Spleen (tissue), 11 donors: ENCODE measurements around the gene SNX1. TPM values are rescaled to one million over a fixed set of nuclear protein-coding genes. Genes with fewer than 3 reads are reported as not detected.
"Not testable (repeated sequence)": the region's sequence is repeated elsewhere in the genome, so short reads cannot be mapped to it uniquely, and the experiment has no call there.

Source experiments
- DNase-seq: peaks from one replicate; pipeline ENCODE4 v3.0.0-alpha.2; 2020
- H3K27ac ChIP-seq, 8 donors: fragments of 200-600 bp; sonication (generic) in 7 of 8; 1 replicate in 4 of 8; 2 replicates in 4 of 8; pipeline versions ENCODE4 v1.5.0 to v1.8.0; 2016 to 2021; ENCODE audit warnings: inconsistent platforms in 4 of 8, mild to moderate bottlenecking in 4 of 8, moderate library complexity in 1 of 8
- H3K27me3 ChIP-seq, 7 donors: fragments of 200-600 bp; sonication (generic) in 6 of 7; replicated peaks in 1 of 7; 1 replicate in 4 of 7; 2 replicates in 3 of 7; pipeline versions ENCODE4 v1.5.0 to v1.8.0; 2016 to 2021; ENCODE audit warnings: inconsistent platforms in 3 of 7, mild to moderate bottlenecking in 1 of 7
- H3K36me3 ChIP-seq, 6 donors: fragments of 200-600 bp; sonication (generic) in 5 of 6; 1 replicate in 4 of 6; 2 replicates in 2 of 6; pipeline versions ENCODE4 v1.5.0 to v1.8.0; 2016 to 2021; ENCODE audit warnings: inconsistent platforms in 2 of 6
- H3K4me1 ChIP-seq, 6 donors: fragments of 200-600 bp; sonication (generic) in 5 of 6; 1 replicate in 3 of 6; 2 replicates in 3 of 6; pipeline versions ENCODE4 v1.5.0 to v1.8.0; 2016 to 2021; ENCODE audit warnings: inconsistent platforms in 3 of 6
- H3K4me3 ChIP-seq, 8 donors: fragments of 200-600 bp; sonication (generic) in 7 of 8; 1 replicate in 4 of 8; 2 replicates in 4 of 8; pipeline versions ENCODE4 v1.5.0 to v1.8.0; 2016 to 2021; ENCODE audit warnings: inconsistent platforms in 4 of 8, mild to moderate bottlenecking in 4 of 8, moderate library complexity in 2 of 8
- H3K9me3 ChIP-seq, 8 donors: fragments of 200-600 bp; sonication (generic) in 7 of 8; 1 replicate in 4 of 8; 2 replicates in 4 of 8; pipeline versions ENCODE4 v1.5.0 to v1.8.0; 2016 to 2021; ENCODE audit warnings: inconsistent platforms in 4 of 8
- POLR2A ChIP-seq, 3 donors: fragments of 450-650 bp; IDR thresholded peaks; one replicate each; pipeline ENCODE4 v1.5.1; 2017; ENCODE audit warnings: antibody characterized with exemption in 3 of 3, mild to moderate bottlenecking in 1 of 3
- POLR2AphosphoS5 ChIP-seq, 3 donors: sonication (generic); formaldehyde crosslinking; IDR thresholded peaks; one replicate each; pipeline ENCODE4 v1.5.1; 2017; ENCODE audit warnings: antibody characterized with exemption in 3 of 3
- WGBS, 5 donors: extraction: QIAGEN DNeasy Blood & Tissue Kit in 3 of 5; methylation state at CpG; one replicate each; pipeline versions ENCODE4 v1.1.5 to v1.1.7; 2013 to 2018; 5-methylcytosine and 5-hydroxymethylcytosine counted together
- intact Hi-C: fragments of 100-400 bp; cut with DNase I; formaldehyde crosslinking; loops from one replicate; pipeline ENCODE4 v1.15.0; 2023; ENCODE audit warnings: low total_unique reads
- polyA plus RNA-seq, 3 donors: library from polyadenylated mRNA; stranded (reverse); fragments of 200-250 nt; gene quantifications; one replicate each; pipeline ENCODE4 v1.2.1, GENCODE V29; 2013
- total RNA-seq, 7 donors: library from RNA; depleted of rRNA in 3 of 7; stranded (reverse); fragments of >200 nt in 3 of 7; fragmentation: NEBNext Ultra II Directional in 4 of 7; extraction: Animal tissue kit (Norgen Biotek cat#: 25700) in 4 of 7; gene quantifications; one replicate each; pipeline versions ENCODE4 v1.1.0 to v1.2.1, GENCODE V29; 2016 to 2021
- TF ChIP-seq, protein P1 (sequence below), 11 experiments: fragments of 200-600 bp in 7 of 11; fragments of 450-650 bp in 4 of 11; sonication (generic) in 4 of 11; IDR thresholded peaks in 8 of 11; conservative IDR thresholded peaks in 3 of 11; 1 replicate in 7 of 11; 2 replicates in 4 of 11; pipeline versions ENCODE4 v1.4.0 to v1.8.0; 2016 to 2021; ENCODE audit warnings: antibody characterized with exemption in 11 of 11, inconsistent platforms in 4 of 11, mild to moderate bottlenecking in 1 of 11
- donor health status: healthy with polysubstance abuse.
- donor health status: DM: no; HTN: no; CAD: no; lungs with moderate emphysema.
- donor health status: DM: no; HTN: no; CAD: no.
- donor health status: Bipolar disorder and iron deficiency.
- donor health status: healthy.
- donor health status: DM: no; HTN: no; CAD: no.
- donor health status: DM: yes; HTN: yes; CAD: no.

The SNX1 gene
- total and polyA plus RNA-seq, 10 donors = 45.5 to 161 (median 112) TPM

DNA sequence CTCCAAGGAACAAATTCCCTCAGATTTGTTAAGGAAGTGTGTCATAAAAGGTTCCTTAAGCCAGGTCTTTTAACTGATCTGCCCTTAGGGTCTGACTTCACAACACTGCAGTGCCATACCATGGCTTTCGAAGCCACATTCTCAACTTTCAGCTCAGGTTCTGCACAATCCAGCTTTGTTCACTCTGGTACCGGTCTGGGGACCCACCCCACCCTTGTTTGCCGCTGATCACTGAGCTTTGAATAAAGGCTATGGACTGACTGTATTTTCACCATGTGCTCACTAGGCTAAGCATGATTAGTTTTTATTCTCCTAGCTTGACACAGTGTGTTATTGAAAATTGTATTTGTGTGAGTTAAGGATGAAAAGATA lies 15.9 kb downstream of the SNX1 start:
- no peaks in the 10 kb centered on the region for H3K9me3 ChIP-seq
- 76 to 92% (median 91%) methylated on average over 3 of the region's 3 CpGs for WGBS, 5 donors
- no peak for DNase-seq
- intact Hi-C loops = no loop called here
- TF ChIP-seq, protein P1, sequence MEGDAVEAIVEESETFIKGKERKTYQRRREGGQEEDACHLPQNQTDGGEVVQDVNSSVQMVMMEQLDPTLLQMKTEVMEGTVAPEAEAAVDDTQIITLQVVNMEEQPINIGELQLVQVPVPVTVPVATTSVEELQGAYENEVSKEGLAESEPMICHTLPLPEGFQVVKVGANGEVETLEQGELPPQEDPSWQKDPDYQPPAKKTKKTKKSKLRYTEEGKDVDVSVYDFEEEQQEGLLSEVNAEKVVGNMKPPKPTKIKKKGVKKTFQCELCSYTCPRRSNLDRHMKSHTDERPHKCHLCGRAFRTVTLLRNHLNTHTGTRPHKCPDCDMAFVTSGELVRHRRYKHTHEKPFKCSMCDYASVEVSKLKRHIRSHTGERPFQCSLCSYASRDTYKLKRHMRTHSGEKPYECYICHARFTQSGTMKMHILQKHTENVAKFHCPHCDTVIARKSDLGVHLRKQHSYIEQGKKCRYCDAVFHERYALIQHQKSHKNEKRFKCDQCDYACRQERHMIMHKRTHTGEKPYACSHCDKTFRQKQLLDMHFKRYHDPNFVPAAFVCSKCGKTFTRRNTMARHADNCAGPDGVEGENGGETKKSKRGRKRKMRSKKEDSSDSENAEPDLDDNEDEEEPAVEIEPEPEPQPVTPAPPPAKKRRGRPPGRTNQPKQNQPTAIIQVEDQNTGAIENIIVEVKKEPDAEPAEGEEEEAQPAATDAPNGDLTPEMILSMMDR (IDR thresholded peaks at IDR 0.05 in 8 of 11, conservative IDR thresholded peaks at IDR 0.05 in 3 of 11) = no peak
- TF ChIP-seq POLR2A (IDR thresholded peaks at IDR 0.05) = no peak
- TF ChIP-seq POLR2AphosphoS5 (IDR thresholded peaks at IDR 0.05) = no peak
- peaks cover 7 to 50% (median 34%) of the 10 kb centered on the region in 6 donors for H3K36me3 ChIP-seq
- H3K27ac ChIP-seq = peak overlapping the region in 7 of 8 donors; percentile 35 to 76 (median 70)
- H3K4me3 ChIP-seq = peak overlapping the region in 1 of 8 donors; percentile 24
- peaks cover 18 to 94% (median 68%) of the 10 kb centered on the region in 6 donors for H3K4me1 ChIP-seq
- no peaks in the 10 kb centered on the region for H3K27me3 ChIP-seq

GRCh38 chr15:64112073-64112772 lies 16.4 kb downstream of the SNX1 start:
- Histone ChIP-seq H3K36me3 (peaks cover 7 to 55% (median 39%) of the 10 kb centered on the region in 6 donors), H3K27me3 (no peaks in the 10 kb centered on the region), H3K9me3 (no peaks in the 10 kb centered on the region), H3K4me3 (no peak overlapping the region), H3K27ac (peak overlapping the region in 5 of 8 donors; percentile 35 to 76 (median 73)), H3K4me1 (peaks cover 18 to 88% (median 63%) of the 10 kb centered on the region in 6 donors)
- 78 to 86% (median 83%) methylated on average over 4 of the region's 4 CpGs for WGBS, 5 donors
- intact Hi-C loops = no loop called here
- no peak for DNase-seq
- no peak for TF ChIP-seq POLR2A (IDR thresholded peaks at IDR 0.05)
- no peak for TF ChIP-seq POLR2AphosphoS5 (IDR thresholded peaks at IDR 0.05)
- TF ChIP-seq, protein P1 (IDR thresholded peaks at IDR 0.05 in 8 of 11, conservative IDR thresholded peaks at IDR 0.05 in 3 of 11) = no peak

DNA sequence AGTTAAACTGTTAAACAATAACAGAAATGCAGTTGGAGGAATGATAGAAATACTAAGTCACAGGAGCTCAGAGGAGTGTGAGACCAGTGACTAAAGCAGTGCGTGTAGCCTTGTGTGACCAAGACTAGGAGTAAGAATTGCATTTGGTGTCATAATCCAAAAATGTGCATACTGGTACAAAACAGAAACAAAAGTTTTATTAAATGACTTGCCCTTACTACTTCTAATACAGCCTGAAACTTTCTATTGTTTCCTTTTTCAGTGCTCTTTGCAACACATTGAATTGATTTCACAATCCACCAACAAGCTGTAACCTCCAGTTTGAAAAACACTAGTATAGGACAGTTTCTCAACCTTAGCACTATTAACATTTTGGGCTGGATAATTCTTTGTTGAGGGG lies 17.1 kb downstream of the SNX1 start:
- Histone ChIP-seq H3K36me3 (peaks cover 7 to 57% (median 46%) of the 10 kb centered on the region in 6 donors), H3K4me3 (no peak overlapping the region), H3K27me3 (no peaks in the 10 kb centered on the region), H3K4me1 (peaks cover 18 to 82% (median 57%) of the 10 kb centered on the region in 6 donors), H3K9me3 (no peaks in the 10 kb centered on the region), H3K27ac (peak overlapping the region in 4 of 8 donors; percentile 70 to 76 (median 74))
- WGBS, 5 donors = 44 to 73% (median 68%) methylated on average over 1 of the region's 1 CpG
- no peak for TF ChIP-seq POLR2A (IDR thresholded peaks at IDR 0.05)
- TF ChIP-seq, protein P1 (IDR thresholded peaks at IDR 0.05 in 8 of 11, conservative IDR thresholded peaks at IDR 0.05 in 3 of 11) = no peak
- DNase-seq = no peak
- intact Hi-C loops = no loop called here

DNA sequence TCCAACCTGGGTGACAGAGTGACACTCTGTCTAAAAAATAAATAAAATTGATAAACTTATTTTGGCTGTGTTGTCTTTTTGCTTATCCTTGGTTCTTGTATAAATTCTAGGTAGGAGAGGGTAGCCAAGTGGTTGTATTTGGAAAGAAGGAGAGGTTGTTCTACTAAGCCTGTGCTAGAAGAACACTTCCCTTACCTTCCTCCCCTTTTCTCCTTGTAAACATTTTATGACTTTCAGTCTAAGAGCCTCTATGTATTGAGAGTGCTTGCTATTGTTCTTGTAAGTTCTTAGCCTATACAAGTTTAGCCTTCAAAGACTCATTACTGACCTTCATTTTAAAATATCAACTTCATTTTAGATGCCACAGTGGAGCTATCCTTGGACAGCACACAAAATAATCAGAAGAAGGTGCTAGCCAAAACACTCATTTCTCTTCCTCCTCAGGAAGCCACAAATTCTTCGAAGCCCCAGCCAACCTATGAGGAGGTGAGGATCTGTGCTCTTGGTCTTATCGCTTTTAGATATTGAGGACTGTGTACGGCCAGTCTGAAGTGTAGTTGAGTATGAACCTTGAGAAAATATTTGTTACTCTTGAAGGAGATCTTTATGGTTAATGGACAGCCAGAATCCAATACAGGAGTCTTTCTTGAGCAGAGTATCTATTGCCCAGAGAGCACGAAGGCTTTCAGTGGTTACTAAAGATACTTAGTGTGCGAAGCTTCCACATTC lies 22.1 kb downstream of the SNX1 start:
- no peaks in the 10 kb centered on the region for H3K9me3 ChIP-seq
- intact Hi-C loops = no loop called here
- no peak for DNase-seq
- TF ChIP-seq POLR2AphosphoS5 (IDR thresholded peaks at IDR 0.05) (no peak), POLR2A (IDR thresholded peaks at IDR 0.05) (no peak)
- TF ChIP-seq, protein P1 (IDR thresholded peaks at IDR 0.05 in 8 of 11, conservative IDR thresholded peaks at IDR 0.05 in 3 of 11) = no peak
- peaks cover 15 to 100% (median 88%) of the 10 kb centered on the region in 6 donors for H3K36me3 ChIP-seq
- H3K4me1 ChIP-seq = peaks cover 0 to 31% (median 9%) of the 10 kb centered on the region in 6 donors
- 90 to 97% (median 94%) methylated on average over 5 of the region's 5 CpGs for WGBS, 5 donors
- H3K4me3 ChIP-seq = no peak overlapping the region
- H3K27me3 ChIP-seq = no peaks in the 10 kb centered on the region
- no peak overlapping the region for H3K27ac ChIP-seq

DNA sequence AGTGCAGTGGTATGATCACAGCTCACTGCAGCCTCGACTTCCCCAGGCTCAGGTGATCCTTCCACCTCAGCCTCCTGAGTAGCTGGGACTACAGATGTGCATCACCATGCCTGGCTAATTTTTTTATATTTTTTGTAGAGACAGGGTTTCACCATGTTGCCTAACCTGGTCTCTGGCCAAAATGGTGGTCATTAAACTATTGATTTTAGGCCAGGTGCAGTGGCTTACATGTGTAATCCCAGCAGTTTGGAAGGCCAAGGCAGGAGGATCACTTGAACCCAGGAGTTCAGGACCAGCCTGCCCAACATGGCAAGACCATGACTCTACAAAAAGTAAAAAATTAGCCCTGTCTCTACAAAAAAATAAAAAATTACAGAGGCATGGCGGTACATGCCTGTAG lies 24.5 kb downstream of the SNX1 start:
- H3K9me3 ChIP-seq, DNase-seq, H3K27ac ChIP-seq, H3K27me3 ChIP-seq, H3K4me3 ChIP-seq, intact Hi-C loops: not testable (repeated sequence)
- WGBS, 5 donors = 88 to 100% (median 98%) methylated on average over 2 of the region's 2 CpGs
- Histone ChIP-seq H3K4me1 (peaks cover 0 to 14% (median 3%) of the 10 kb centered on the region in 6 donors), H3K36me3 (peaks cover 9 to 100% (median 91%) of the 10 kb centered on the region in 6 donors)
